ENCODE results near the gene USF3. TPM values are rescaled to one million over a fixed set of nuclear protein-coding genes. Genes with fewer than 3 reads are reported as not detected.

The USF3 gene
- total RNA-seq, 2 experiments from 2014 or later = 11.7 to 18.1 TPM

GRCh38 chr3:113630956-113631542 lies 65.4 kb downstream of the USF3 start:
- ChIA-PET POLR2A (interaction anchor here (0.6 to 0.8 kb wide), 2 partner anchors 37 to 44 kb away, joined by 4 read pairs; no protein-coding TSS in a partner anchor), CTCF (ENCODE audit: unreplicated experiment) (interaction anchor here (1.1 kb wide), 1 partner anchor 134 kb away, joined by 3 read pairs; no protein-coding TSS in a partner anchor)
- Histone ChIP-seq H3K9me2 (ENCODE audit: insufficient read depth, low read length) (no peaks in the 10 kb centered on the region), H3K9me3 (ENCODE audit: low read length) (no peaks in the 10 kb centered on the region), H4K20me1 (ENCODE audit: insufficient read depth, low read length) (no peaks in the 10 kb centered on the region), H3K4me2 (ENCODE audit: low read length) (0 out of 2 replicates have a peak overlapping the region, but pooled peaks have one; percentile 3), H2AFZ (ENCODE audit: low read length) (peak overlapping the region; percentile 5; the same call in 1 of the 2 replicates), H3K4me3 (ENCODE audit: low read depth, low read length, poor library complexity, severe bottlenecking) (no peak overlapping the region), H3K36me3 (ENCODE audit: insufficient read depth, low read length) (no peaks in the 10 kb centered on the region), H3K4me1 (ENCODE audit: insufficient read depth, low read length, poor library complexity, severe bottlenecking) (peaks cover 22% of the 10 kb centered on the region), H3K79me2 (ENCODE audit: insufficient read depth, low read depth, low read length) (no peaks in the 10 kb centered on the region), H3K27ac (ENCODE audit: low read depth, low read length, poor library complexity, severe bottlenecking) (no peak overlapping the region)
- intact Hi-C loops (cut with micrococcal nuclease; ENCODE audit: unreplicated experiment) = no loop called here
- TF ChIP-seq, protein P1, sequence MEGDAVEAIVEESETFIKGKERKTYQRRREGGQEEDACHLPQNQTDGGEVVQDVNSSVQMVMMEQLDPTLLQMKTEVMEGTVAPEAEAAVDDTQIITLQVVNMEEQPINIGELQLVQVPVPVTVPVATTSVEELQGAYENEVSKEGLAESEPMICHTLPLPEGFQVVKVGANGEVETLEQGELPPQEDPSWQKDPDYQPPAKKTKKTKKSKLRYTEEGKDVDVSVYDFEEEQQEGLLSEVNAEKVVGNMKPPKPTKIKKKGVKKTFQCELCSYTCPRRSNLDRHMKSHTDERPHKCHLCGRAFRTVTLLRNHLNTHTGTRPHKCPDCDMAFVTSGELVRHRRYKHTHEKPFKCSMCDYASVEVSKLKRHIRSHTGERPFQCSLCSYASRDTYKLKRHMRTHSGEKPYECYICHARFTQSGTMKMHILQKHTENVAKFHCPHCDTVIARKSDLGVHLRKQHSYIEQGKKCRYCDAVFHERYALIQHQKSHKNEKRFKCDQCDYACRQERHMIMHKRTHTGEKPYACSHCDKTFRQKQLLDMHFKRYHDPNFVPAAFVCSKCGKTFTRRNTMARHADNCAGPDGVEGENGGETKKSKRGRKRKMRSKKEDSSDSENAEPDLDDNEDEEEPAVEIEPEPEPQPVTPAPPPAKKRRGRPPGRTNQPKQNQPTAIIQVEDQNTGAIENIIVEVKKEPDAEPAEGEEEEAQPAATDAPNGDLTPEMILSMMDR (conservative IDR thresholded peaks at IDR 0.05; ENCODE audit: low read length) = no peak
- no peak for TF ChIP-seq EZH2phosphoT487 (IDR thresholded peaks at IDR 0.05; ENCODE audit: borderline replicate concordance, low read depth, low read length)
- DNase-seq (ENCODE audit: low spot score) = peak; percentile 35
- no TSS peak for BruUV-seq (replicated peaks)

DNA sequence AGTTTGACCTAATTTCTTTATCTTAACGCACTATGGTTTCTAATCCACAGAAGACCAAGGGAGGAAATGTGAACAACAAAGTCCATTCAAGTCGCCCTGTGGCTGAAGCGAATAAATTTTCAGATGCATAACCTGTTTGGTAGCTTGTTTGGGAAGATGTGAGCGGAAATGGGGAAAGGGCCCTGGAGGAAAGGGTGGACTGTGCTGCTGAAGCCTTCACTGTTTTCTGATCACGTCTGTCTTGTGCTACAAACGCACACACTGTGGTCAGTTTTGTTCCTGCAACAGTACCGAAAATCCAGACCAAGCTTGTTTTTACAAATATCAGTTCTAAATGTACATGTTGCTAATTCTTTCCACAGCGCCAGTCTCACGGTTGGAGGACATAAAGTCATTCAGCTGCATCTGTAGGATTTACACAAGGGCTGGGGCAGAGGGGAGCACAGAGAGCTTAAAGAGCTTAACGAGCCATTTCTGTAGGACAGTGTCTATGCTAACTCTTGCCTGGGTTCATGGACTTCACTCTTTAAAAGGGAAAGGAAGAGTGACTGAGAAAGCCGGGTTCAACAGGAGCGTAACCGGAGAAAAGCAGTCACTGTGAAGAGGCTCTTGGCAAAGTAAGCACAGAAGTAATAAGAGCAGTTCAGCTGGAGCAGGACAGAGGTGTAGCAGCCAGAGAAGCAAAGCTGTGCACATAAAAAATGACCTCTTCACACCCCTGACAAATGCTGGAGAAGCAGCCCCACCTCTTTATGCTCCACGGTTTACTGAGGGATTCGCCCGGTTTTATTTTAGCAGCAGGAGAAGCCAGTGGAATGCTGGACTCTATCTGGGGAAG lies 66.6 kb downstream of the USF3 start:
- Histone ChIP-seq H3K9me3 (ENCODE audit: low read length) (no peaks in the 10 kb centered on the region), H2AFZ (ENCODE audit: low read length) (no peak overlapping the region), H3K36me3 (ENCODE audit: insufficient read depth, low read length) (no peaks in the 10 kb centered on the region), H3K27ac (ENCODE audit: low read depth, low read length, poor library complexity, severe bottlenecking) (no peak overlapping the region), H3K4me2 (ENCODE audit: low read length) (no peak overlapping the region), H3K4me1 (ENCODE audit: insufficient read depth, low read length, poor library complexity, severe bottlenecking) (peaks cover 27% of the 10 kb centered on the region), H4K20me1 (ENCODE audit: insufficient read depth, low read length) (no peaks in the 10 kb centered on the region), H3K4me3 (ENCODE audit: low read depth, low read length, poor library complexity, severe bottlenecking) (no peak overlapping the region), H3K9me2 (ENCODE audit: insufficient read depth, low read length) (no peaks in the 10 kb centered on the region), H3K79me2 (ENCODE audit: insufficient read depth, low read depth, low read length) (no peaks in the 10 kb centered on the region)
- no TSS peak for BruUV-seq (replicated peaks)
- POLR2A ChIA-PET = no interaction called here
- intact Hi-C loops (cut with micrococcal nuclease; ENCODE audit: unreplicated experiment) = no loop called here
- TF ChIP-seq EZH2phosphoT487 (IDR thresholded peaks at IDR 0.05; ENCODE audit: borderline replicate concordance, low read depth, low read length) = no peak
- TF ChIP-seq, protein P1 (conservative IDR thresholded peaks at IDR 0.05; ENCODE audit: low read length) = no peak
- no peak for DNase-seq (ENCODE audit: low spot score)
- CTCF ChIA-PET (ENCODE audit: unreplicated experiment) = no interaction called here

Data from OCI-LY7 (cell line).